Measurements from ENCODE around the gene PLPP6. TPM values are rescaled to one million over a fixed set of nuclear protein-coding genes. Genes with fewer than 3 reads are reported as not detected.

PLPP6 gene
- total RNA-seq, 4 donors from 2014 or later: 5.2 to 7.0 (median 6.1) TPM

DNA sequence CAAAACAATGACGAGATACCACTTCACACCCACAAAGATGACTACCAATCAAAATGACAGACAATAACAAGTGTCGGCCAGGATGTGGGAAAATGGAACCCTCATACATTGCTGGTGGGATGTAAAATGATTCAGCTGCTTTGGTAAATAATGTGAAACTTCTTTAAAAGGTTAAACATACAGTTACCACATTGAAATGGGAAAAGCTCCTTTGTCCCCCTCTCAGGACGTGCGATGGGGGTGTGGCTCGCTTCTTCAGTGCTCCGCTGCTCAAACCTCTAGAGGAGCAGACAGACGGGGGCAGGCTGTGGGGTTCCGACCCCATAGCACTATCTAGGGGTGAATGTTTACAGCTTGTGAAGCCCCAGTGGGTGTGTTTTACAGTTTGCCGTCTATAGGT is 8.0 kb upstream of the PLPP6 start:
- TF ChIP-seq CTCF (IDR thresholded peaks at IDR 0.05; ENCODE audit: low read depth): no peak

DNA sequence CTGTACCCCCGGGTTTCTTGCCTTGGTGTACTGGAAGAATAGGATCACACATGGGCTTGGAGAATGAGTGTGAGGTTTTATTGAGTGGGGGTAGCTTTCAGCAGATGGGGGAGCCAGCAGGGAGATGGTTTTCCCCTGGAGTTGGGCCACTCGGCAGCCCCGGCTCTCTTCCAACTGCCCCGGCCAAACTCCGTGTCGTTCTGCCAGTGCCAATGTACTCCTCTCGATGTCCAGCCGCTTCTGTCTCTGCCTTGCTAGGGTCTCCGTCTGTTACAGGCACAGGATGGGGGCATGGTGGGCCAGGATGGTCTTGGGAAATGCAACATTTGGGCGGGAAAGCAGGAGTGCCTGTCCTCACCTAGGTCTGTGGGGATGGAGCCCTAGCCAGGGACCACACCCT is 7.6 kb upstream of the PLPP6 start:
- no peak for TF ChIP-seq CTCF (IDR thresholded peaks at IDR 0.05; ENCODE audit: low read depth)

DNA sequence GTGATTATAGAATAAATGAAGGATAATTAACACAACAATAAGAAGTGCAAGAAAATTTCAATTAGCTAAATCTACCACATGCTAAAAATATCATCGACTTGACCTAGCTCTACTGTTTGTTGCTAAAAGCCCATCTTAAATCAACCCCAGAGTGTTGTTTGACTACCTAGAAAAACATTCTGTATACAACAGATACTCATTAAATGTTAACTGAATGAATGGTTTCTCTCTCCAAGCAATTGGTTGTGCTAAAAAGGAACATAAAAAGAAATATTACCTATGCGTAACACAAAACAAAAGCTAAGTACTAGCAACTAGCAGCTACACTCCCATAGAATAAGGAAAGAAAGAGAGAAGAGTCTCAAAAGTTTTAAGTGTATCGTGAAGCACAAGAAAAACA is 5.5 kb upstream of the PLPP6 start:
- TF ChIP-seq CTCF (IDR thresholded peaks at IDR 0.05; ENCODE audit: low read depth): no peak

GRCh38 chr9:4657426-4658159 is 4.5 kb upstream of the PLPP6 start:
- no peak for TF ChIP-seq CTCF (IDR thresholded peaks at IDR 0.05; ENCODE audit: low read depth)

- TF ChIP-seq CTCF (IDR thresholded peaks at IDR 0.05; ENCODE audit: low read depth): no peak
These were observed 929 bp upstream of the PLPP6 start for GRCh38 chr9:4661165-4661564.

DNA sequence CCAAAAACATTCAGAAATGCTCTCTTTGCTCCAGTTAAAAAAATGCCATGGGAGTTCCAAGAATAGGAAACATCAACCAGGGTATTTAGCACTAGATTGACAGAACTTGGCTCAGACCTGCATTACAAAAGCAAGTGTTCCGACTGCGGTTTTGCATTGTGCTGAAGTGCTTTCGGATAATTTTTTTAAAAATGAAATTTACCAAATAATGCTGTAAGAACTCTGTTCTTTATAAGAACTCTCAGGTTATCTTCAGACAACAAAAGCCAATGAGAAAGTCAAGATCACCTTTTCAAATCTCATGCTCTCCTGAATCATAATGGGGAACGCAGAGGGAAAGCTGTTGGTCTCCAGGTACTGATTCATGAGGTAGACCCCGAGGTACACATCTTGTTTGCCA is 483 bp upstream of the PLPP6 start:
- TF ChIP-seq CTCF (IDR thresholded peaks at IDR 0.05; ENCODE audit: low read depth): no peak

DNA sequence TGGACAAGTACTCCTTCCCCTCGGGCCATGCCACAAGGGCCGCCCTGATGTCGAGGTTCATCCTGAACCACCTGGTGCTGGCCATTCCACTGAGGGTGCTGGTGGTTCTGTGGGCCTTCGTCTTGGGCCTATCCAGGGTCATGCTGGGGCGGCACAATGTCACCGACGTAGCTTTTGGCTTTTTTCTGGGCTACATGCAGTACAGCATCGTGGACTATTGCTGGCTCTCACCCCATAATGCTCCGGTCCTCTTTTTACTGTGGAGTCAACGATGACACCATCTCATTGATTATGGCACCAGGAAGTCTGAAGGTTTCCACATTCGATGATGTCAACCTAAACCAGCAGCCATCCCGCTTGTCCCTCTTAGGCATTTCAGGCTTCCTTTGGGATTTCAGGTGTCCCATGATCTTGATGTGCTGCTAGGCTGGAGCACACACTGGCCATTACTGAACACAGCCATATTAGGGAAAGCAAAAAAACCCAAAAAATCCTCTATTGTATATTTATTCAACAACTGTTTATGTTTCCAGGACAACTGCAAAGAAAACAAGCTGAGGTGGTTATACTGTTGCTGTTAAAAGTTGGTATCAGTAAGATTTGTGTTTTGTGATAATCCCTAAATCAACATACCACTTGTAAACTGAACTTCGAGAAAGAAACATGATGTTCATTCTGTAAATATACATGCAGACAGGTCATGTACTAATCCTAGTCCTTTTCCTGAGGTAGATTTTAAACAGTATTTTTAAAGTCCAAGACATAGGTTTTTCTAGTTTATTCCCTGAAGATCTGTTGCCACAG is 1.1 kb downstream of the PLPP6 start:
- TF ChIP-seq CTCF (IDR thresholded peaks at IDR 0.05; ENCODE audit: low read depth): no peak

Data from subcutaneous adipose tissue (tissue), 4 donors.